Hypothalamus (tissue), 51 donors: ENCODE data around the gene PITX1.
"Not testable (repeated sequence)": the region's sequence is repeated elsewhere in the genome, so short reads cannot be mapped to it uniquely, and the experiment has no call there.

Source experiments
- DNase-seq, 51 donors: peaks; one replicate each; lab custom pipeline; 2025; lab: John Stamatoyannopoulos, UW

Gene PITX1

DNA sequence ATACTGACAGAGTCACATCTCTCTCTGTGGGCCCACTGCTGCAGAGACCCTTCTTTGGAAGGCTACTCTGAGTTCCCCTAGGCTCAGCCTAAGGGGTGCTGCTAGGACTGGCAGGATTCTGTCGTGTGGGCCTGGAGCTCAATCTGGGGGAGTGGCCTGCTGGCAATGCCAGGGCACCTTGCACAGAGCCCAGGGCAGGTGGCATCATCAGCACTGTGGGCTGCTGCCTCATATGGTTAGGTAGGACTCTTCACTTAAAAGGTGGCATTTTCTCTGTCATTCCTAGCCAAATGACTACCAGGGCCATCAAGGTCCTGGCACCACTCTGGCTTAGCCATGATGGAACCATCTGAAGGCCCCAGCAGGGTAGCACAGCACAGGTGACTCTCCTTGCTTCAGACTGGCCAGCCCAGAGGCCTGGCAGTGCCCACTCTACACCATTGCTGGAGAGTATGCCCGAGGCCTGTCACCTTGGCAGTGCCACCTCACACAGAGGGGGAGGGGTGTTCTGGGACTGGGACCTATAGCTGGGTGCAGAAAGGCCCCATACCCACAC lies 21.9 kb downstream of the PITX1 start:
- DNase-seq: no peak

DNA sequence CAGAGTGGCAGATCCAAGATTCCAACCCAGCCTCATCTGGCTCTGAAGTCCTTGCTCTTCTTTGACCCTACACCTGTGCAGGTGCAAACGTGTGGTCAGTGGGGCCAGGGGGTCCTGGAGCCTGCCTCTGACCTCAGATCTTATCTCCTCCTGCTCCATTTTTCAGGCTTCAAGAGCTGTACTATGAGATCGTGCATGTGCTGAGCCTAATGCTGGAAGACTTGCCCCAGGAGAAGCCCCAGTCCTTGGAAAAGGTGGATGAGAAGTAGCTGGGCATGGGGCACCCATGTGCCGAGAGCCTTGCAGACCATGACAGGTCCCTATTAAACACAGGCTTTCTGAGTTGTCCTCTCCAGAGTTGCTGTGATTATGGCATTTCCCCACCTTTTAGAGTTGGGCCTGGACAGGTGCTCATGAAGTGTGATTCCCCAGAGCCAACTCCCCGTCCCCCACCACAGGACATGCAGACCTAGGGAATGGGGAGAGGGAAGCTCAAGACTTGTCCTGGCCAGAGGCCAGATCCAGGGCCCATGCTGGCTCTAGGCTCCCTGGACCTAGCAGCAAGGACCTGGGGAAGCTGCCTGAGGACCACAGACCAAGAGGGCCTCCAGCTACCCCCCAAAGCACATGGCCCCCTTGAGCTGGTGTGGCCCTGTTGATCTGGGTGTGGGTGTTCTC lies 22.5 kb downstream of the PITX1 start:
- no peak for DNase-seq

DNA sequence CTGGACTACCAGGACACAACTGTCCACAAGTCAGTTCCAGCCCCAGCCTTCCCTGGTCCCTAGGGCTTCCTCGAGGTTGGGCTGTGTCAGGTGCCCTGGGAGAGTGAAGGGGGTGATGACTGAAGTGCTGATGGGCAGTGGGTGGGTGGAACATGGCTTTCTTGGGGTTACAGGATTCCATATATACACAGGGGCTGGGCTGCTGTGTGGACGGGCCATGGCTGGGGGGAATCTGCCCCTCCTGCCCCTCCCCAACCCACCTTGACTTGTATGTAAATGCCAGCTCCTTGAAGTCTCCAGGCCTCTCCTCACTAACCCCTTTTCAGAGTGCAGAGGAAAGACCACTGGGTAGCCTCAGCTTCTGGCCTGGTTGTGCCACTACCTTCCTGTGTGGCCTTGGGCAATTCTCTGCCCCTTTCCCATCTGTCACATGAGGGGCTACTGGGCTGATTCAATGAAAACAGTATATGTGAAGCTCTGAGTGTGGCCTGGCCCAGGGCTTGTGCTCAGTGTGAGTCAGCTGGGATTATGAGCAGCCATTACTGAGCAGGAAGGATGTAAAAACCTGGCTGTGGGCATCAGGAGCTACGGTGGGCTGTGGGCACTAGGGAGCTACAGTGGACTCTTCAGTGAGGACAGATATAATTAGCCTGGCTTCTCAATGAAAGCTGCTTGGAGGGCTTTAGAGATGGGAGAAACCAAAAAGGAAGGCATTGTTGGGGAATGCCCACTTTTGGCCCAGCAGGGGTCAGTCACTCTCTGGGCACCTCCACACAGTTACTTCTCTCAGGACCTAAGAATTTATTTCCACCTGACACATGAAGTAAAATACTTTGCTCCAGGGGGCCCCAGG lies 23.3 kb downstream of the PITX1 start:
- DNase-seq: no peak

DNA sequence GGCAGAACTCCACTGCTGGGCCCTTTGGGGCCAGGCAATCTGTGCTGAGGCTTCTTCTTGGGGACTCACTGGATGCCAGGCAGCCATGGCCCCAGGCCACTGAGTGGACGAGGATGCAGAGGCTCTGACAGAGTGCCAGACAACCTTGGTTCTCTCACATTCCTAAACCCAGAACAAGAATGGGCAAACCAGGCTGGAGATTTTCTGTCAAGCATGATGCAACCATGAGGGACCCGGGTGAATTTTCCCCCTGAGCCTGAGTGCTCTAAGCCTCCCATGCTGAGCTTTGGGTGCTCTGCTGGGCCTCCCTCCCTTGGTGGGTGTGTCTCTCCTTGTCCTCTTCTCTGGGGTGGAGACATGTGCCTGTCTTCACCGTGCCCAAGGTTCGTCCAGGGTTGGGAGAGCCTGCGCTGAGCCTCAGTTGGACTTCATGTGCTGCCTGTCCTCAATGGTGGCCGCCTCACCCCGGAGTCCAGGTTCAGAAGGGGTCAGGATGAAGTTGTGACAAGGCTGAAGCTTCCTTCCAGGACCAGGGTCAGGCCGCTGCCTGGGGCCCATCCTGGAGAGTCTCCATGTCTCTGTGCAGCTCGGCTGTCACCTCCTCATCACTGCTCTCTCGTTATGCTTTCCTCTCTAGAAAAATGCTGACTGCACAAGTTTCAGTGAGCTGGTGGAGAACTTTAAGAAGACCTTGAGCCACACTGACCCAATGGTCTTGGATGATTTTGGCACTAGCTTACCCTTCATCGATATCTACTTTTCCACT lies 24.1 kb downstream of the PITX1 start:
- no peak for DNase-seq

DNA sequence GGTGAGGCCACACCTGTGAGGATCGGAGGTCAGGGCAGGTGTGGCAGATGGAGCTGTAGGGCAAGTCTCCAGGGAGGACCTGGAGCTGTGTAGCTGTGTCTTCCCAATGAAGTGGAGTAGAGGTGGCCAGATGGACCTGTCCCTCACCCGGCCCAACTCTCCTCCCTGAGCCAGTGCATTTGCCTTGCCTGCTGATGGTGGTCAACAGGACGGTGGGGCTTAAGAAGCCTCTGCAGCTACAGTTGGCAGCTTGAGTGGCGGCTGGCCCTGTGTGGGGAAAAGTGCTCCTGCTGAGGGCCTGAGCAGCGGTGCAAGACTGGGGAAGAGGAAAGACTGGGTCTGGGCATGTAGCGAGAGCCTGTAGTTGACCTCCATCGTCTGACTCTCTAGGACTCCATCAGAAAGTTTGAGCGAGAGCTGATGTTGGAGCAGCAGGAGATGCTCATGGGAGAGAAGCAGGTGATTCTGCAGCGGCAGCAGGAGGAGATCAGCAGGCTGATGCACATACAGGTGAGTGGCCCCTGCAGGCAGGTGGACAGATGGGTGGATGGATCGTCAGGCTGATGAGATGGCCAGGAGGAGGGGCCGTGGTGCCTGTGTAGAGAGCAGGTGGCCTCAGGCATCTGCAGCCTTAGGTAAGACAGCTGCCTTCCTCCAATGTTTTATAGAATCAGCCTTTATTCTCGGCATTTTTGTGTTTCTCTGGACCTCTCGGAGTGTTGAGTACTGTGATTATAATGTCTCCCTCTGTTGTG lies 24.9 kb downstream of the PITX1 start:
- no peak for DNase-seq

DNA sequence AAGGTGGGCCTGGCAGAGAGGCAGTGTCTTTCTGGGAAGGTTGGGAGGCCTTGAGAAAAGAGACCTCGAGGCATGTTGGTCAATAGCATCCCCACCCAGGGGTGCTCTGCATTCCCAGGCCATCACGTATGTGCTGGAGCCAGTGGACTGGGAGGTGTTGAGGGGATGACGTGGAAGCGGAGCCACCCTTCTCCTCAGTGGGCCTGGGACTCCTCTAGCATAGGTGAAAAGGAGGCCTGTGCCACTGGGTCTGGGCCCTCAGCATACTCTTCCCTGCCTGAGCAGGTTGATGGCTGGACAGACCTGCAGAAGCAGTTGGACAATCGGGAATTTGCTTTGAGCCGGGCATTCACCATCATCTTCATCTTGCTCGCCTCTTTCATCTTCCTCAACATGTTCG lies 25.5 kb downstream of the PITX1 start:
- no peak for DNase-seq

DNA sequence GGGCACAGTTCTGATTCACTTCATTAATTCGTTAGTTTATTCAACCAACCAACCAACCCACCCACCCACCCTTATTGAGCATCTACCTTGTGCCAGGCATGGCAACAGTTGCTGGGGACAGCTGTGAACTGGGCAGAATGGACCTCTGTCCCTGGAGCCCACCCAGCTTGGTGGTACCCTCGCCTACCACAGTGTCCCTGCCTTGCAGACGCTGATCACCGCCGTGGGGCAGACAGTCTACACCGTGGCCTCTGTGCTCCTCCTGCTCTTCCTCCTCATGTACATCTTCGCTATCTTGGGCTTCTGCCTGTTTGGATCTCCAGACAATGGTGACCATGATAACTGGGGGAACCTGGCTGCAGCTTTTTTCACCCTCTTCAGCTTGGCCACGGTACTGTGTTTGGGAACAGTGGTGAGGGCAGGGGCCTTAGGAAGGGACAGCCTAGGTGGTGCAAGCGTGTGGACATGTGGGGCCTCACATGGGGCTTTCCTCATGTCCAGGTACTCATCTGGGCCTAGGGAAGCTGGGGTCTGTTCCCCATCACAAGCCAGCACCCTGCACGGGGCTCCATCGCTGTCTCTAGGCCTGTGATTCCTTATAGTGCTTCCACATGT lies 26.2 kb downstream of the PITX1 start:
- no peak for DNase-seq

DNA sequence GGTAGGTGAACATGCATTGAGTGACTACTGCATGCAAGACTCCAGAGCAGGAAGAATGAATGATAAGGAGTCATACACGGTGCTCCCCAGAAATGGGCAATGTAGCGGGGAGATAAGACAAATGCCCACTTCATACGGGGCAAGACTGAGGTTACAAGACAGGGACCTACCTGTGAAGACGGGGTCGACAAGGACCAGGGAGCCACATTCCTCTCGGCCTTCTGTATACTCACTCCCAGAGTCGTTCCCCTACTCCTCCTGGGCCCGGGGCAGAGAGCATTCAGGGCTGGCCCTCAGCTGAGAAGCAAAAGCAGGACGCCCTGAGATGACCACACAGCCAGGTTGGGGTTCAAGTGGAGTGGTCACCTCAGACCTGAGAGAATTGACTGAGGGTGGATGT lies 26.7 kb downstream of the PITX1 start:
- no peak for DNase-seq

DNA sequence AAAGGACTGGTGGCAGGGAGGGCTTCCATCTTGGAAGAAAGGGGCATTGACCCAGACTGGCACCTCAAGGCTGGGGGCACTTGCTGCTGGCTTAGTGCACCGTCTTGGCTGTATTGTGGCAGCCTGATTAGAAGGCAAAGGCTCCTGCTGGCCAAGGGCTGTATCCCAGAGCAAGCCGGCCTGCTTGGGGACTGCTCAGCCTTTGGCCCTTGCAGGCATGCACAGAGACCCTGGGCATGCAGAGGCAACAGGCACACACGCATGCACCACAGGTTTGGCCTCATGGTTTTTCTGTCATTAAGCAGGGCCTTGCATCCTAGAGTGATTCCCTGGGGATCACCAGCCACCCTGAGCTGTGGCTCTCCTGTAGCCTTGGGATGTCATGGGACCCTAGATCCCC lies 29.0 kb downstream of the PITX1 start:
- no peak for DNase-seq

DNA sequence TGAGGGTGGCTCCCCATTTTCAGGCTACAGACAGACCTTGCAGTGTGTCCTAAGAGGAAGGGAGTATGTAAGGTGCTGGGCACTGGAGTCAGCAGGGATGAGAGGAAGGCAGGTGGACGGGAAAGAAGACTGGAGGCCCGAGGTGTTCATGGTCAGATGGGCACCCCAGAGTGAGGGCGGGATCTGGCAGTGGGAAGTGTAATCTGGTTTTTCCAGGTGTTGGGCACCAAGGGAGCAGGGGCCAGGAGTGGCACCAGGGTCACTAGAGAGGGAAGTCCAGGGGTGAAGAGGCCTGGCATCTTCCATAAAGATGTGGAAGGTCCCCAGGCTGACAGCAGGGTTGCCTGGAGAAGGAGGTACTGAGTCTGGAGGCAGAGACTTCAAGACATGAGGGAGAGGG lies 29.7 kb downstream of the PITX1 start:
- DNase-seq: no peak

DNA sequence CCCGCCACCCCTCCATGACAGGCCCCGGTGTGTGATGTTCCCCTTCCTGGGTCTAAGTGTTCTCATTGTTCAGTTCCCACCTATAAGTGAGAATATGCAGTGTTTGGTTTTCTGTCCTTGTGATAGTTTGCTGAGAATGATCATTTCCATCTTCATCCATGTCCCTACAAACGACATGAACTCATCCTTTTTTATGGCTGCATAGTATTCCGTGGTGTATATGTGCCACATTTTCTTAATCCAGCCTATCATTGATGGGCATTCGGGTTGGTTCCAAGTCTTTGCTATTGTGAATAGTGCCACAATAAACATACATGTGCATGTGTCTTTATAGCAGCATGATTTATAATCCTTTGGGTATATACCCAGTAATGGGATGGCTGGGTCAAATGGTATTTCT lies 36.0 kb downstream of the PITX1 start:
- not testable (repeated sequence) for DNase-seq

DNA sequence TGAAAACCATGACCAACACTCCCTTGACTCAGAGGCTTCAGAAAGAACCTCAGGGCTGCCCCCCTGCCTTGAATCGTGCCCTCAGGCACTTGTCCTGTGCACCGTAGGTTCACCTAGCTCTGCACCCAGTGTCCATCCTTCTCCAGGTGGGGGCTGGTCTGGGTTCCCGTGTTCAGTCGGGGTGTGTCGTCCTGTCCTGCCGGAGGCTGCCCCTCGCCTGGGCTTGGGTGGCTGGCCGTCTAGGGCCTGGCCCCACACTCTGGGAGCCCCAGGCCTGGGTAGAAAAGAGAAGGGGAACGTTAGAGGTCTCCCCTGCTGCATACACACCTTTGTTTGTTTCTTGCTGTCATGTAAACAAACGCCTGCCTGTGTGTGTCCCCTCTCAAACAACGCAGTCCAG lies 37.0 kb downstream of the PITX1 start:
- no peak for DNase-seq

DNA sequence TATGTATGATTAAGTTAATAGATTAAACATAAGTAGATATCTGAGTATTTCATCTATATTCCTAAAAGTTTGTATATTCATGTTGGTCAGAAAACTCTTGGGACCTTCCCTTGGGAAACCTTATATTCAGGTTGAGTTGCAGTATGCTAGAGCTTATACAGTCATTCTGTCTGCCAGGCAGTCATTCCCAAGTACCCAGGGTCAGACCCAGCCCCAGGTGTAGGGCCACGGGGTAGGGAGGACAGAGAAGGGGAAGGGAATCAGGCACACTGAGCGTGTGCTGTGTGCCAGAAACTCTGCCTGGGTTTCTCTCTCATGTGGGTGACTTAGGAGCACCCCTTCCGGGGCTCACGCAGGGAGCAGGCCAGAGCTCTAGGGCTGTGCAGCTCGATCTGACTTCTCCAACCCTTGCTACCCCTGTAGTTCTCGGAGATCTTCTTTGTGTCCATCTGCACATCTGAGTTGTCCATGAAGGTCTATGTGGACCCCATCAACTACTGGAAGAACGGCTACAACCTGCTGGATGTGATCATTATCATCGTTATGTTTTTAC lies 38.1 kb downstream of the PITX1 start:
- DNase-seq: no peak

DNA sequence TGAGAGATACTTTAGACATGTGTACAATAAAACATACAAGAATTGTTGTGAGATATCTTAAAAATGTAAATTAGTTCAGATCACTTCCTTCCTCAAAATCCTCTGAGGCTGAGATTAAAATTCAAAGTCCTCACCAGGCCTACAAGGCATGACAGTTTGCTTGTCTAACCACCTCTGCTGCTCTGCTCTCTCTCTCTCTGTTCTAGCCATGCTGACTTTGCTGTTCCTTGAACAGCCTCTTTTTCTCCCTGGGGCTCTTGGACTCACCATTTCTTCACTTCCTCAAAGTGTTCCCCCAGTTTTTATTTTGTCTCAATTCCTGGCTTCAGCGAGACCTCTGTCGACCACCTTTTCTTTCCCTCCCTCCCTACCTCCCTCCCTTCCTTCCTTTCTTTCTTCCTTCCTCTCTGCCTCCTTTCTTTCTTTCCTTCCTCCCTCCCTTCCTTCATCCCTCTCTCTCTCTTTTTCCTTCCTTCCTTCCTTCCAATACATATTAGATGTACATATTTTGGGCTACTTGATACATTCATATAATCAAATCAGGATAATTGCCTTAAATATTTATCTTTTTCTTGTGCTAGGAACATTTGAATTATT lies 39.4 kb downstream of the PITX1 start:
- DNase-seq: no peak

DNA sequence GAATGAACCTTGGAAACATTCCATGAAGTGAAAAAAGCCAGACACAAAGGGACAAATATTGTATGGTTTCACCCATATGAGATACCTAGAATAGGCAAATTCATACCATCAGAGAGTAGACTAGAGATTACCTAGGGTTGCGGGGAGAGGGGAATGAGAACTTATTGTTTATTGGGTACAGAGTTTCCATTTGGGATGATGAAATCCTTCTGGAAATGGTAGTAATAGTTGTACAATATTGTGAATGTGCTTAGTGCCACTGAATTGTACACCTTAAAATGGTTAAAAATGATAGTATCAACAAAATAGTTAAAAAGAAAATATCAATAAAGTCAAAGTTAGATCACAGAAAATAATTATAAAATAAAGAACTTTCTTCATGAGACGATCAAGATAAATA lies 40.9 kb downstream of the PITX1 start:
- DNase-seq: no peak

DNA sequence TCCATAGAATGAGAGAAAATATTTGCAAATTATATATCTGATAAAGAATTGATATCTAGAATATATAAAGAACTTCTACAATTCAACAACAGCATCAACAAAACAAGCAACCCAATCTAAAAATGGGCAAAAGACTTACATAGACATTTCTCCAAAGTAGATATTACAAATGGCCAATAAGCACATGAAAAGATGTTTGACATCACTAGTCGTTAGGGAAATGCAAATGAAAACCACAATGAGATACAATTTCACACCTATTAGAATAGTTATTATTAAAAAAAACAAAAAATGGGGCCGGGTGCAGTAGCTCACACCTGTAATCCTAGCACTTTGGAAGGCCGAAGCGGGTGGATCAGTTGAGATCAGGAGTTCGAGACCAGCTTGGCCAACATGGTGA lies 41.9 kb downstream of the PITX1 start:
- DNase-seq: no peak

DNA sequence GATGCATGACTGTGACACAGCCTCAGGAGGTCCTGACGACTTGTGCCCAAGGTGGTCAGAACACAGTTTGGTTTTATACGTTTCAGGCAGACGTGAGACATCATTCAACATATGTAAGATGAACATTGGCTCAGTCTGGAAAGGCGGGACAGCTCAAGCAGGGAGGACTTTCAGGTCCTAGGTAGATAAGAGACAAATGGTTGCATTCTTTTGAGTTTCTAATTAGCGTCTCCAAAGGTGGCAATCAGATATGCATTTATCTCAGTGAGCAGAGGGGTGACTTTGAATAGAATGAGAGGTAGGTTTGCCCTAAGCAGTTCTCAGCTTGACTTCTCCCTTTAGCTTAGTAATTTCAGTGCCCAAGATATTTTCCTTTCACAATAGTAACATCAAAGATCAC lies 43.8 kb downstream of the PITX1 start:
- not testable (repeated sequence) for DNase-seq

DNA sequence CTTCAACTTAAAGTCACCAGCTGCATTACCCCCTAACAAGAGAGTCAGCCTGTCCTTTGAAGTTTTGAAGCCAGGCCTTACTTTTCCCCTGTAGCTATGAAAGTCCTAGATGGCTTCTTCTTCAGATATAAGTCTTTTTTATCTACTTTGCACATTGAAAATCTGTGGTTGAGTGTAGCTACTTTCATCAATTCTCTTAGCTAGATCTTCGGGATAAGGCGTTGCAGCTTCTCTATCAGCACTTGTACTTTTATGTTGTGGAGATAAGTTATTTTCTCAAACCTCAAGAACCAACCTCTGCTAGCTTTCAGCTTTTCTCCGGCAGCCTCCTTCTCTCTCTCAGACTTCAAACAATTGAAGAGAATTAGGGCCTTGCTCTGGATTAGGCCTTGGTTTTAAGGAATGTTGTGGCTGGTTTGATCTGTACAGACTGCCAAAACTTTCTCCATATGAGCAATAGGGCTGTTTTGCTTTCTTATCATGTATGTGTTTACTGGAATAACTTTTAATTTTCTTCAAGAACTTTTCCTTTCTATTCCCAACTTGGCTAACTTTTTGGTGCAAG lies 44.7 kb downstream of the PITX1 start:
- DNase-seq: no peak

DNA sequence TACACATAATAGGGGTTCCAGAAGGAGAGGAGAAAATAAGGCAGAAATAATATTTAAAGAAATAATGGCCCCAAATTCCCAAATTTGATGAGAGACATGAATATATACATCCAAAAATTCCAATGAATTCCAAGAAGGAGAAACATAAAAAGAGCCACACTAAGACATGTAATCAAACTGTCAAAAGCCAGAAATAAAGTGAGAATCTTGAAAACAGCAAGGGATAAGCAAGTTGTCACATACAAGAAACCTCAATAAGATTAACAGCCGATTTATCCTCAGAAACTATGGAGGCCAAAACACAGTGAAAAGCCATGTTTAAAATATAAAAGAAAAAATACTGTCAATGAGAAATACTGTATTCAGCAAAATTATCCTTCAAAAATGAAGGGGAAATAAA lies 51.8 kb downstream of the PITX1 start:
- DNase-seq: no peak
